ENCODE results near the gene IL9R.
"Not testable (repeated sequence)": the region's sequence is repeated elsewhere in the genome, so short reads cannot be mapped to it uniquely, and the experiment has no call there.

Gene IL9R

DNA sequence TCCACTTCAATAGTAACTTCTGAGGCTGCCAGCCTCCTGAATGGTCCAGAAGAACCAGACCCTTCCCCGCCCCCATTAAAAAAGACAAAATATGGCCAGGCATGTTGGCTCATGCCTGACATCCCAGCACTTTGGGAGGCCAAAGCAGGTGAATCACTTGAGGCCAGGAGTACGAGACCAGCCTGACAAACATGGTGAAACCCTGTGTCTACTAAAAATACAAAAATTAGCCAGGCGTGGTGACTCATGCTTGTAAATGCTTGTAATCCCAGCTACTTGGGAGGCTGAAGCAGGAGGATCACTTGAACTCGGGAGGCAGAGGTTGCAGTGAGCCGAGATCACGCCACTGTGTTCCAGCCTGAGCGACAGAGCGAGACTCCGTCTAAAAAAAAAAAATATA lies 2.3 kb downstream of the IL9R start:
- not testable (repeated sequence) for DNase-seq

DNA sequence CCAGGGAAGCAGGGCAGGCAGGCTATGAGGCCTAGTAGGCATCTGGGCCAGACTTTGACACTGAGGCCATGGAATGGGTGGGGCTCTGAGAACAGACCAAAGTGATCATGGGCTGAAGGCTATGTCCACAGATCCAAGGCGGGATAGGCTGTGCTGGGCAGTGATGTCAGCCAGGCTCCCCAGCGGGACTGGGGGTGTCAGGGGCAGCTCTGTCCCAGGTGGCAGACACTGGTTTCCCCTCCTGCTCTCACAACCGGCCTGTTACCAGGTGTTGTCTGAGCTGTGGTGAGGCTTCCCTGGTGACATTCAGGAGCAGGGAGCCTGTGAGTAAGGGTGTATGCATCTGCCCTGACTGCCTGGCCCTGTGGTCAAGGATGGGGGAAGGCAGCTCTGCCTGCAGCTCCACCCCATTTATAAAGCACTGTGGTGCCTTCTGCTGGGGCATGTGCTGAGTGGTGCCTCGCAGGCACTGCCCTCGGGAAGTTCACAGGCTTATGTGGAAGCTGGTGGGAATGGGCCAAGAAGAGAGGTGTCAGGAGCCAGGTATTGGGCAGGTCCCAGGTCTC lies 2.9 kb downstream of the IL9R start:
- no peak for DNase-seq

DNA sequence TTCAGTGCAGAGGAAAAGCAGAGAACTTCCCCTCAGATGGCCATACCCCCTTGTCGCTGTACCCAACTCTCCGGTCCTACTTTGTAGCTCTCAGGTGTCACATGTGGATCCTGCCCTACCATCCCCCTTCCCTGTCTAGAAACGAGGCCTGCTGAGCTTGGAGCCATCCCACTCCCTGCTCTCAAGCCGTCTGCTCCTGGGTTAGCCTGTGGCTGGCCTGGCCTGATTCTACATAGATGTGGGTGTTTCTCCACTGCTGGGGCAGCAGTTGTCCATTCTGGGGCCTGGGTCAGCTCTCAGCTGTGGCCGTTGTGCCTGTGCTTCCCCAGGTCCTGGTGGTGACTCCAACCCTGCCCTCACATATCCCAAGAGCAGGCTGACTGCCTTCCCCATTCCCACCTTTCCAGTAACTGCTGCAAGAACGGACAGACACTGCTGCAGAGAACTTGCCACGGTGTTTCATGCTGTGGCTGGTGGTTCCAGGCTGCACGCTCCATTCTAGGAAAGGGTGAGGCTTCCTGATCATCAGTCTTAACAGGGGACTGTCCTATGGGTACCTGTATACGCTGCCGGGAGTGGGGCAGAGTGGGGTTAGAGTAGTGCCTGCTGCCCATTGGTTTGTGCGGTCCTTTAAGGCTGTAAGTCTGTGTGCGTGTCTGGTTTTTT lies 3.6 kb downstream of the IL9R start:
- no peak for DNase-seq

DNA sequence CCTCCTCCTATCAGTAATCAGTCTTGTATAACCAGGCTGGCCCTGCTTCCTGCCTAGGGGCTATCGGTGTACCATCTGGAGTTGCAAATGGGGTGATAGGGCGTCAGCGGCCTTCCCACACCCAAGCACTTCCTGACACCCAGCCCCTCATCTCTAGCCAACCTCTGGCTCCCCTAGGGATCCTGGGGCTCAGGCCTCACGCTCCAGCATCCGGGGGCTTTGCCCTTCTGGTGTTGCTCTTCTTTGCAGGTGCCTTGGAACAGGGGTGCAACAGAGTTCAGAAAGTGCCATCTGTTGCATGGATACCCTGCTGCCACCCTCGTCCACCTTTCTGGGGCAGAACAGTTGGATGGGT lies 4.1 kb downstream of the IL9R start:
- no peak for DNase-seq

DNA sequence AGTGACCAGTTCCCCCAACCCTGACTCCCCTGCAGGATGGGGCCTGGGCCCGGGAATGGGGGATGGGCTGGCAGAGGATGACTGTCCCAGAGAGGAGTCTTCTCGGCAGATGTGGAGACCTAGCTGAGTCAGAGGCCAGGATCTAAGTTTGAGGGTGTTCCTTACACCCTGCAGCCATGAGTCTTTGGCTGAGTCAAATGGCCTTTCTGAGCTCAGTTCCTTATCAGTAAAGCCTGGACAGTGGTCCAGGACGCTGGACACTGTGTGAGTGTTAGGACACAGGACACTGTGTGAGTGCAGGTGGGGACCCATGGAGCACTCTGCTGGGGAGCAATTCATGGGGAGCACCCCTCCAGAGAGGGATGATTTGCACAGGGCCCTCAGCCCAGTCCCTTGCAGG lies 5.0 kb downstream of the IL9R start:
- no peak for DNase-seq

DNA sequence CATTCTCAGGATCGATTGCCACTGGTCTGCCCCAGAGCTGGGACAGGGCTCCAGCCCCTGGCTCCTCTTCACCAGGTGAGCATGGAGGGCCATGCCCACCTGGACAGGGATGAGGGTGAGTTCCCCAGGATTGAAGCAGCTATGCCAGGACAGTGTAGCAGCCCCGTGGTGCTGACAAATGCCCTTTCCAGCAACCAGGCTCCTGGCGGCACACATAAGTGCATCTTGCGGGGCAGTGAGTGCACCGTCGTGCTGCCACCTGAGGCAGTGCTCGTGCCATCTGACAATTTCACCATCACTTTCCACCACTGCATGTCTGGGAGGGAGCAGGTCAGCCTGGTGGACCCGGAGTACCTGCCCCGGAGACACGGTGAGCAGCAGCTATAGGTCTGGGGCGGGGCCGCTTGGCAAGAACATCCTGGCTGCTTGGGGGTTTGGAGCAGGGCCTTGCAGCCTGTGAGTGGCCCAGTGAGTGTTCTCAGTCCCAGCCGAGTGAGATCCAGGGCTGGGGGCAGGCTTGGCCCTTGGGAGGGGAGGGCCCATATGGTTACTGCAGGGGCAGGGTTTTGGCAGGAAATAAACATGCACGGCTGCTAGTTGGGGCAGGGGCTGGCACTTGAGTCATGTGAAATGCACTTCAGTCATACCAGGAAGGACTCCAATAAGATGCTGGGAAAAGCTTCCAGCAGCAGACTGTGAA lies 6.1 kb downstream of the IL9R start:
- no peak for DNase-seq

DNA sequence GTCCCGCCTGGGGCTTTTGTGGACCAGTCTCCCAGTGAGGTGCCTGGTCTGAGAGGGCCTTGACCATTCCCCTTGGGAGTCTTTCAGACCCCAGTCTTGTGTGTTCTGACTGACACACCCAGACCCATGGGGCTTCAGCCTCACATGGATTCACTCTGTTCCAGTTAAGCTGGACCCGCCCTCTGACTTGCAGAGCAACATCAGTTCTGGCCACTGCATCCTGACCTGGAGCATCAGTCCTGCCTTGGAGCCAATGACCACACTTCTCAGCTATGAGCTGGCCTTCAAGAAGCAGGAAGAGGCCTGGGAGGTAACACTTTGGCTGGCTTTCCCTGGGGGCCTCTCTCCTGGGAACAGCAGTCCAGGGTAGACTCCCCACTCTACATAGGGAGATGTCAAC lies 6.8 kb downstream of the IL9R start:
- DNase-seq, result no peak

DNA sequence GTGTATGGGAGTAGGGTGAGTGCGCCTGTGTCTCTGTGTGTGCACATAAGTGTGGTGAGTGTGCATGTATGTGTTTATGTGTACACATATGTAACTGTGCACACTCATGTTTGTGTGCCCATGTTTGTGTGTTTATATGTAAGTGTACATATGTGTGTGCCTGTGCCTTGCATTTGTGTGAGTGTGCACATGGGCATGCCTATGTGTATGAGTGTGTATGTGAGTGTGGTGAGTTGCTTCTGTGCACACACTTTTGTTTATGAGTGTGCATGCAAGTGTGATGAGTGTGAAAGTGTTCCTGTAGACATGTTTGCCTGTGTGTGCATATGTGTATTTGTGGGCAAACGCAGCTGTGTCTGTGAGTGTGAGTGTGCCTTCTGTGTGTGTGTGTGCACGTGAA lies 7.2 kb downstream of the IL9R start:
- no peak for DNase-seq

DNA sequence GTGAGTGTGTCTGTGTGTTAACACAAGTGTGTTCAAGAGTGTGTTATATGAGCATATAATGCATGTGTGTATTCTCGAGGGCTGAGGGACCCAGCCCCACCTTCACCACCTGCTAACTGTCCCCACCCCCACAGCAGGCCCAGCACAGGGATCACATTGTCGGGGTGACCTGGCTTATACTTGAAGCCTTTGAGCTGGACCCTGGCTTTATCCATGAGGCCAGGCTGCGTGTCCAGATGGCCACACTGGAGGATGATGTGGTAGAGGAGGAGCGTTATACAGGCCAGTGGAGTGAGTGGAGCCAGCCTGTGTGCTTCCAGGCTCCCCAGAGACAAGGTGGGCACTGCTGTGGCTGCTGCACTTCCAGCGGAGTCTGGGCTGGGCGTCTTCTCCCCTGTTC lies 7.6 kb downstream of the IL9R start:
- DNase-seq, result no peak

DNA sequence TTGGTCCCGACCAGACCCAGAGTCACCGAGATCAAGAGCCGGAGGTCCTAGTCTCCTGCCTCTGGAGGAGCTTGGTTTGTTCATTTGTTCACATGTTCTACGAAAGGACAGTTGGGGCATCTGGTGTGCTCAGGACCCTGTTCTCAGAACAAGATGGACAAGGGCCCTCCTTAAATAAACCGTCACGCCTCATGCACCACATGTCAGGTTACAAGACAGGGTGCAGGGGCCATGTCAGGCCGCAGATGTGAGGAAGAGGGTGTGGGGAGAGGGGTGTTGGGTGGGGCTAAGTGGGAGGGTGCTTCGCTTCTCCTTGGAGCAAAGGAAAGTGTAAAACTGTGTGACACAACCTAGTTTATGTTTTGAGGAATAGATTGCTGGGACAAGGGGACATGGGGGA lies 9.0 kb downstream of the IL9R start:
- not testable (repeated sequence) for DNase-seq

DNA sequence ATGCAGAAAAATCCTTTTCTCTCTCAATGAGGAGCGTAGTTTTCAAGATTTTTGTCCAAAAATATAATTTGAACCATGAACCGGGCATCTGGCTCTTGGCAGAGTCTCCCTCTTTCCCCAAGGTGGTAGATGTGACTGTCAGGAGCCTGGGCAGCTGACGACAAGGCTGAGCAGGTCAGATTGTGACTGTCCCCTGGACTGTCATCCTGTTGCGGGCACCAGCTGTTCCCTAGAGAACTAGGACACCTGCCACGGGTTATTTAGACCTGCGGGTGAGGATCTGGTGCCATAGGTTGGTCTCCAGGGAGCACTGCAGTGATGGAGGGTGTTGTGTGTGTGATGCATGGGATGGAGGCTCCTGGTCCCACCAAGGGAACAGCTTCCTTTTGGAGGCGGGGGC lies 10.9 kb downstream of the IL9R start:
- DNase-seq, result not testable (repeated sequence)

DNA sequence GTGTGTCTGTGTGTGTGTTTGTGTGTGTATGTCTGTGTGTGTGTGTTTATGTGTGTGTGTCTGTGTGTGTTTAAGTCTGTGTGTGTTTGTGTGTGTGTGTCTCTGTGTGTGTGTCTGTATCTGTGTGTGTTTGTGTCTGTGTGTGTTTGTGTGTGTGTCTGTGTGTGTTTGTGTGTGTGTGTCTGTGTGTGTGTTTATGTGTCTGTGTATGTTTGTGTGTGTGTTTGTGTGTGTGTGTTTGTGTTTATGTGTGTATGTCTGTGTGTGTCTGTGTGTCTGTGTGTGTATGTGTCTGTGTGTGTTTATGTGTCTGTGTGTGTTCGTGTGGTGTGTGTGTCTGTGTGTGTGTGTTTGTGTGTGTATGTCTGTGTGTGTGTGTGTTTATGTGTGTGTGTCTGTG lies 11.4 kb downstream of the IL9R start:
- DNase-seq, result no peak

DNA sequence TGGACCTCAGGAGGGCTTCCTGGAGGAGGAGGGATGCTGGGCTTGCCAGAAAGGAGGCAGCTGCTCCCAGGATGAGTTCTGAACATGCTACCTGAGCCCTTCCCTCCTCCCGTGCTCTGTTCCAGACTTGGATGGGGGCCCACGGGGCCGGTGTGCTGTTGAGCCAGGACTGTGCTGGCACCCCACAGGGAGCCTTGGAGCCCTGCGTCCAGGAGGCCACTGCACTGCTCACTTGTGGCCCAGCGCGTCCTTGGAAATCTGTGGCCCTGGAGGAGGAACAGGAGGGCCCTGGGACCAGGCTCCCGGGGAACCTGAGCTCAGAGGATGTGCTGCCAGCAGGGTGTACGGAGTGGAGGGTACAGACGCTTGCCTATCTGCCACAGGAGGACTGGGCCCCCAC lies 12.2 kb downstream of the IL9R start:
- DNase-seq, result not testable (repeated sequence)

DNA sequence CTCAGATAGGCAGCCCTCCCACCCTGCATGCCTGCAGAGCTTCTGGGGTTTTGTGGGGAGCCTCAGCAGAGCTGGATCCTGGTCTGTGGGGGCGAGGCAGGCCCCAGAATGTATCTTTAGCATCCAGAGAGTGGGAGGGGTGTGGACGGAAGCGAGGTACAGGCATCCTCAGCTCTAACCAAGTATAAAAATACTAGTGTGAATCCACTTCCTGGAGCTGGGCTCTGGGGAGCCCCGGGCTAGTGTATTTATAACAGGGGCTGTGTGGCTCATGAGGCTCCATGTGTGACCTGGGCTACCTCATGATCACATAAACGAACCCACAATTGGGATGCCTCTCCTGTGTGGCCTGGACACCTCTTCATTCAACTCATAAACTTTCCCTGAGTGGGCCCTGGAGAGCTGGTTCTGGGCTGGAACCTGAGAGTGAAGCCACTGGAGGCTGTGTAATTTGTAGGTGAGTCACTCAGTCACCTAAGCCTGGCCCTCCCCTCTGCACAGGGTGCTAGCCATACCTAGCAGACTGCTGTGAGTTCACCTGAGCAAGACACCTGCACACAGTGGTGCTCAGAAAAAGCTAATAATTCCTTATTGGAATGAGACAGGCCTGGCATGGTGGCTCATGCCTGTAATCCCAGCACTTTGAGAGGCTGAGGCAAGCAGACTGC lies 15.9 kb downstream of the IL9R start:
- not testable (repeated sequence) for DNase-seq

DNA sequence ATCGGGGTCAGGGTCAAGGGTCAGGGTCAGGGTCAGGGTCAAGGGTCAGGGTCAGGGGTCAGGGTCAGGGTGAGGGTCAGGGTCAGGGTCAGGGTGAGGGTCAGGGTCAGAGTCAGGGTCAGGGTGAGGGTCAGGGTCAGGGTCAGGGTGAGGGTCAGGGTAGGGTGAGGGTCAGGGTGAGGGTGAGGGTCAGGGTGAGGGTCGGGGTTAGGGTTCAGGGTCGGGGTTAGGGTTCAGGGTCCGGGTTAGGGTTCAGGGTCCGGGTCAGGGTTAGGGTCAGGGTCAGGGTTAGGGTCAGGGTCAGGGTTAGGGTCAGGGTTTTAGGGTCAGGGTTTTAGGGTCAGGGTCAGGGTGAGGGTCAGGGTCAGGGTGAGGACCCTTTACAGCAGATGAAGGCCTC lies 22.4 kb downstream of the IL9R start:
- DNase-seq, result not testable (repeated sequence)

DNA sequence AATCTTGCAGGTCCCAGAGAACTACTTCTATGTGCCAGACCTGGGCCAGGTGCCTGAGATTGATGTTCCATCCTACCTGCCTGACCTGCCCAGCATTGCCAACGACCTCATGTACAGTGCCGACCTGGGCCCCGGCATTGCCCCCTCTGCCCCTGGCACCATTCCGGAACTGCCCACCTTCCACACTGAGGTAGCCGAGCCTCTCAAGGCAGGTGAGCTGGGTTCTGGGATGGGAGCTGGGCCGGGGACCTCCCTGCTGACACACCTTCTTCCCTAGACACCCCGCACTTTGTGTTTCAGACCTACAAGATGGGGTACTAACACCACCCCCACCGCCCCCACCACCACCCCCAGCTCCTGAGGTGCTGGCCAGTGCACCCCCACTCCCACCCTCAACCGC lies 25.5 kb downstream of the IL9R start:
- DNase-seq, result not testable (repeated sequence)

DNA sequence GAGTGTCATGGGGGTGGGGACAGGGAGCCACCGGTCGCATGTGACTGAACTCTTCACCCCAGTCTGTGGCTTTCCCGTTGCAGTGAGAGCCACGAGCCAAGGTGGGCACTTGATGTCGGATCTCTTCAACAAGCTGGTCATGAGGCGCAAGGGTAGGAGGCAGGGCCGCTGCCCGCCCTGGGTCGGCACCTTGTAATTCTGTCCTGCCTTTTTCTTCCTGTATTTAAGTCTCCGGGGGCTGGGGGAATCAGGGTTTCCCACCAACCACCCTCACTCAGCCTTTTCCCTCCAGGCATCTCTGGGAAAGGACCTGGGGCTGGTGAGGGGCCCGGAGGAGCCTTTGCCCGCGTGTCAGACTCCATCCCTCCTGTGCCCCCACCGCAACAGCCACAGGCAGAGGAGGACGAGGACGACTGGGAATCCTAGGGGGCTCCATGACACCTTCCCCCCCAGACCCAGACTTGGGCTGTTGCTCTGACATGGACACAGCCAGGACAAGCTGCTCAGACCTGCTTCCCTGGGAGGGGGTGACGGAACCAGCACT lies 27.5 kb downstream of the IL9R start:
- not testable (repeated sequence) for DNase-seq

DNA sequence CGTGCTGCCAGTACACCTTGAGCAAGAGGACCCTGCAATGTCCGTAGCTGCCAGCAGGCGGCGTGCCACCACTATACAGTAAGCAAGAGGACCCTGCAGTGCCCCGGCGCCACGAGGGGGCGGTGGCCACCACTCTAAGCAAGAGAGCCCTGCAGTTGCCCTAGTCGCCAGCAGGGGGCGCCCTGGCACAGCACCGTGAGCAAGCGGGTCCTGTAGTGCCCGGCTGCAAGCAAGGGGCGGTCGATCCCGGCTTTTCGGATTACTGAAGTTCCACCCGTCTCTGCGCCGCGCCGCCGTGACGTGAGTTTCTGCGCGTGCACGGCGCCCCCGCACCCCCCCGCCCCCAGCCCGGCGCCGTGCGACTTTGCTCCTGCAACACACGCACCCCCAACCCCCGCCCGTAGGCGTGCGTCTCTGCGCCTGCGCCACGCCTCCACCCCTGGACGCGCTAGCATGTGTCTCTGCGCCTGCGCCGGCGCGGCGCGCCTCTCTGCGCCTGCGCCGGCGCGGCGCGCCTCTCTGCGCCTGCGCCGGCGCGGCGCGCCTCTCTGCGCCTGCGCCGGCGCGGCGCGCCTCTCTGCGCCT lies 31.2 kb downstream of the IL9R start:
- not testable (repeated sequence) for DNase-seq

DNA sequence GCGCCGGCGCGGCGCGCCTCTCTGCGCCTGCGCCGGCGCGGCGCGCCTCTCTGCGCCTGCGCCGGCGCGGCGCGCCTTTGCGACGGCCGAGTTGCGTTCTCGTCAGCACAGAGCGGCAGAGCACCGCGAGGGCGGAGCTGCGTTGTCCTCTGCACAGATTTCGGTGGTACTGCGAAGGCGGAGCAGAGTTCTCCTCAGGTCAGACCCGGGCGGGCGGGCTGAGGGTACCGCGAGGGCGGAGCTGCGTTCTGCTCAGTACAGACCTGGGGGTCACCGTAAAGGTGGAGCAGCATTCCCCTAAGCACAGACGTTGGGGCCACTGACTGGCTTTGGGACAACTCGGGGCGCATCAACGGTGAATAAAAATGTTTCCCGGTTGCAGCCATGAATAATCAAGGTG lies 31.8 kb downstream of the IL9R start:
- DNase-seq, result not testable (repeated sequence)

DNA sequence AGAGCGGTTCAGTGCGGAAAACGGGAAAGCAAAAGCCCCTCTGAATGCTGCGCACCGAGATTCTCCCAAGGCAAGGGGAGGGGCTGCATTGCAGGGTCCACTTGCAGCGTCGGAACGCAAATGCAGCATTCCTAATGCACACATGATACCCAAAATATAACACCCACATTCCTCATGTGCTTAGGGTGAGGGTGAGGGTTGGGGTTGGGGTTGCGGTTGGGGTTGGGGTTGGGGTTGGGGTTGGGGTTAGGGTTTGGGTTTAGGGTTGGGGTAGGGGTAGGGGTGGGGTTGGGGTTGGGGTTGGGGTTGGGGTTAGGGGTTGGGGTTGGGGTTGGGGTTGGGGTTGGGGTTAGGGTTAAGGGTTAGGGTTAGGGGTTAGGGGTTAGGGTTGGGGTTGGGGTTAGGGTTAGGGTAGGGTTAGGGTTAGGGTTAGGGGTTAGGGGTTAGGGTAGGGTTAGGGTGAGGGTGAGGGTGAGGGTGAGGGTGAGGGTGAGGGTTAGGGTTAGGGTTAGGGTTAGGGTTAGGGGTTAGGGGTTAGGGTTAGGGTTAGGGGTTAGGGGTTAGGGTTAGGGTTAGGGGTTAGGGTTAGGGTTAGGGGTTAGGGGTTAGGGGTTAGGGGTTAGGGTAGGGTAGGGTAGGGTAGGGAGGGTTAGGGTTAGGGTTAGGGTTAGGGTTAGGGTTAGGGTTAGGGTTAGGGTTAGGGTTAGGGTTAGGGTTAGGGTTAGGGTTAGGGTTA lies 32.4 kb downstream of the IL9R start:
- DNase-seq, result not testable (repeated sequence)

DNA sequence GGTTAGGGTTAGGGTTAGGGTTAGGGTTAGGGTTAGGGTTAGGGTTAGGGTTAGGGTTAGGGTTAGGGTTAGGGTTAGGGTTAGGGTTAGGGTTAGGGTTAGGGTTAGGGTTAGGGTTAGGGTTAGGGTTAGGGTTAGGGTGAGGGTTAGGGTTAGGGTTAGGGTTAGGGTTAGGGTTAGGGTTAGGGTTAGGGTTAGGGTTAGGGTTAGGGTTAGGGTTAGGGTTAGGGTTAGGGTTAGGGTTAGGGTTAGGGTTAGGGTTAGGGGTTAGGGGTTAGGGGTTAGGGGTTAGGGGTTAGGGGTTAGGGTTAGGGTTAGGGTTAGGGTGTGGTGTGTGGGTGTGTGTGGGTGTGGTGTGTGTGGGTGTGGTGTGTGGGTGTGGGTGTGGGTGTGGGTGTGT lies 33.0 kb downstream of the IL9R start:
- DNase-seq, result not testable (repeated sequence)
